HG03064 (cell line): ENCODE measurements around the gene PLIN4.
"Not testable (repeated sequence)": the region's sequence is repeated elsewhere in the genome, so short reads cannot be mapped to it uniquely, and the experiment has no call there.

Experiments used
- ATAC-seq: cut with Tn5 transposase; IDR thresholded peaks from one replicate; pipeline ENCODE4 v1.9.1; 2021; ENCODE audit warnings: low read depth; ENCODE audit not compliant: unreplicated experiment

PLIN4 gene

DNA sequence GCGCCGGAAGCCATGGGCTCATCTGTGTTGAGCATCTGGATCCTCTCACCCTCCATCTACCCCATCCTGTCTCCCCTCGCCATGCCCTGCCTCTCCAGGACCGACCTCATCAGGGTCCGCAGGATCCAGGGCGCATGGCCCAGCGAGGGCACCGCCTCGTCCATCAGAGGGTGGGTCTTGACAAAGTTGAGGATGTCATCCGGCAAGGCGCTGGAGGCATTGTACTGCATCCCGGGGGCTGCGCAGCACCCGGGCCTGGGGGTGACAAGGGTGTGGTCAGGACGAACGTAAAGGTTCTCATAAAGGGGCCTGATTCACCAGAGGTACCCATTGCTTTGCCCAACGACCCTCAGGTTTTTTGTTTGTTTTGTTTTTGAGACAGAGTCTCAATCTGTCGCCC lies 31.7 kb upstream of the PLIN4 start:
- no peak for ATAC-seq

DNA sequence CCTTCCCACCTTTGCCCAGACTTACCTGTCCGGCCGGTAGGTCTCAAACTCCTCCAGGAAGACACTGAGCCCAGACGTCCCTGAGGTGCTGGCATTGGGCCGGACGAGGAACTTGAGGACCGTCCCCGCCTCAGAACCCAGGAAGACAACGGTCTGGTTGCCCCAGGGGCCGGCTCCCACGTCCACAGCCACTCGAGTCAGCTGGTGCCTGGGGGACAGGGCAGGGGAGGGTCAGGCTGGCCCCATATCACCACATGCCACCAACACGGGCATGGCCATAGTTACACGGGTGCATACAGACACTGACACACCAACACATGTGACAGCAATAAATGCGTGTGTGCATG lies 29.9 kb upstream of the PLIN4 start:
- no peak for ATAC-seq

DNA sequence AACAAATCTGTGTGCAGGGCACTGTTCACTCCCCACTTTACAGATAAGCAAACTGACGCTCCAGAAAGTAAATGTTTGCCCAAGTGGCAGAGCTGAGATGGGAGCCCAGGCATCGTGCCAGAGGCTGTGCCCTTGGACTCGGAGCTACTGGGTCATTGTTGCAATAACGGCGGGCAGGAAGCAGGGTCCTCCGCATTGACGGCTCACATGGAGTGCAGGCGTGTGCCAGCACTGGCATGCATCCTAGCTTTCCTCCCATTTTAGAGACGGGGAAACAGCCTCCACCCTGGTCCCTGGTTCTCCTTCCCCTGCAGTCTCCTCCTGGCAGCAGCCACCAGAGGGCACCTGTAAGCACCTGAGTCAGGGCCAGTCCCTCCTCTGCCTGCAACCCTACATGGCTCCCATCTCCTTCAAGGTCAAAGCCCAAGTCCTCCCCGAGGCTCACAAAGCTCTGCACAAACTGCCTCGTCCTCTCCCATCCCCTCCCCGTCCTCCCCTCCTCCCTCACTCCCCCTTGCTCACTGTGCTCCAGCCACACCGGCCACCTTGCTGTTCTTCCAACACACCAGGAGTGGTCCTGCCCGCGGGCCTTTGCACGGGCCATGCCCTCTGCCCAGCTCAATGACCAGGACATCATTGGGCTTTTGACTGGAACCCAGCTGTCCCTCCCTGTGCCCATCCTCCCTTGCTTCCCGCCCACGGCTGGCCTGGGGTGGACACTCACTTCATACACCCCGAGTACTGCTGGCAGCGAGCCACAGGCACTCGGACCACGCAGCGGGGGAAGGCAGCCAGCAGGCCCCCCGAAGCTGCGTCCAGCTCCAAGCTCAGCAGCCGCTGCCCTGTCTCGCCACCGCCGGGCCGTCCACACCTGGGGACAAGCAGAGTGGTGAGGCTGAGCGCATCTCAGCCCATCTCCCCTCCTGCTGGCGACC lies 29.3 kb upstream of the PLIN4 start:
- no peak for ATAC-seq

DNA sequence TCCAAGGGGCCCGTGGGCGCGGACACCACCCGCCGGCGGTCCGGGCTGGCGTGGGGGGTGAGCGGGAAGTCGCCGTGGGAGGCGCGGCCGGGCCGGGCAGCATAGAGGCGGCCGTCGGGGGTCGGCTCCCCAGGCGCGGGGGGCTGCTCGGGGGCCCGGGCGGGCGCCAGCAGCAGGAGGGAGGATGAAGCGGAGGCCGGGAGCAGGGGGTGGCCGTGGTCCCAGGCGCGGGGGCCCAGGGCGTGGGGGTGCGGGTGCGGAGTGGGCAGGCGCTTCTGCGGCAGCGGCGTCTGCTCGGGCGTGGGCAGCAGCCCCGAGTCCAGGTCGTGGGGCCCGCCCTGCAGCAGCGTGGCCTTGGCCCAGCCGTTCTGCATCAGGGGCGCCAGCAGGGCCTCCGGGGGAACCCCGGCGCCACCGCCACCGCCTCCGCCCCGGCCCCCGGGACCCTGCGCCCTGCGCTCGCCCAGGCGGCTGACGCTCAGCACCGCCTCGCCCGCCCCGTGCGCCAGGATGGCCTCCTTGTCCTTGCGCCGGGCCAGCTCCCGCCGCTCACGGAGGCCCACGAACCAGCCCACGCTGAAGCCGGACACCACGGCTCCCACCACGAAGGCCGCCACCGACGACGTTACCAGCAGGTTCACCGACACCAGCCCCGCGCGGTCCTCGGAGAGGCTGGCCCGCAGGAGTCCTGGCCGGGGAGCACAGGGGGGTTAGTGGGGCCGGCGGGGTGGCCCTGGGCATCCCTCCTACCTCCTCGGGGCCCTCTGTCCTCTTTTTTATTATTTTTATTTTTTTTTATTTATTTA lies 25.8 kb upstream of the PLIN4 start:
- no peak for ATAC-seq

DNA sequence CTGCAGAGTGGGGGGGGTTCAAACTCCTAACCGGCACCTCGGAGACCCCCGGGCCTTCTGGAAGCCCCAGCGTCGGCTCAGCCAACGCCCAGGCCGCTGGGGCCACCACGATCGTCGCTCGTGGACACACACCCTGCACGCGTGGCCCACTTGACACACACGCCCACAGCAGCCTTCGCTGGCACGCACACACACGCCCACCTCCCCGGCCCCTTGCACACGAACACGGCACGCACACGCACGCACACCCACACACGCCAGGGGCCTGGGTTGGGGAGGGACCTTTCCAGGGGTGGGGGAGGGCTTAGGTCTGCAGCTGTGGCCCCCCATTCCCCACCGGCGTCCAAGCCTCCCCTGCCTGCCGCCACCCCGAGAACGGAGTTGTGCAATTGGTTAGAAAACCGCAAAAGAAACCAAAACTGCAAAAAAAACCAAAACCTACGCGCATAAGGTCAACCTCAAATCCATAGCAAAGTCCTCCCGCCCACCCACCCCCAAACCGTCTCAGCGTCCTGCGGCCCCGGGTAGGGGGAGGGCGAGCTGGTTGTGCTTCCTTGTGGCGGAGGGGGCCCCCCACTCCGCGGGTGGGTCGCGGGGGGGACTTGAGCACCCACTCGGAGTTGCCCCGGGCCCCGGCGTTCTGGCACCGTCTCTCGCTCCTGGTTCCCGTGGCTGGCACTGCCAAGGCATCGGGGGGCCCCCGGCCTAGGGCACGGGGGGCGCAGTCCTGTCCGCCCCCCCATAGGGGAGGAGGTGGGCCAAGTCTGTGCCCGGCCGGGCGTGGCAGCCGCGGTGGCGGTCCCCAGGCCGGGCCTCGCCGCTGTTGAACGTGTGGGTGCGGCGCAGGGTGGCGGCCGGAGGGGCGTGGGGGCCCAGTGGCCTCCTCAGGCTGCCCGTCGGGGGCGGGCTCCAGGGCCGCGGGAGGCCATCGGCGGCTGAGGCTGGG lies 24.9 kb upstream of the PLIN4 start:
- no peak for ATAC-seq

DNA sequence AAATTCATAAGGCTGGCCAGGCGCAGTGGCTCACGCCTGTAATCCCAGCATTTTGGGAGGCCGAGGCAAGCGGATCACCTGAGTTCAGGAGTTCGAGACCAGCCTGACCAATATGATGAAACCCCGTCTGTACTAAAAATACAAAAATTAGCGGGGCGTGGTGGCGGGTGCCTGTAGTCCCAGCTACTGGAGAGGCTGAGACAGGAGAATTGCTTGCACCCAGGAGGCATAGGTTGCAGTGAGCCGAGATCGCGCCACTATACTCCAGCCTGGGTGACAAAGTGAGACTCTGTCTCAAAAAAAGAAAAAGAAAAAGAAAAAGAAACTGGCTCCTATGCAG lies 23.5 kb upstream of the PLIN4 start:
- ATAC-seq: not testable (repeated sequence)

DNA sequence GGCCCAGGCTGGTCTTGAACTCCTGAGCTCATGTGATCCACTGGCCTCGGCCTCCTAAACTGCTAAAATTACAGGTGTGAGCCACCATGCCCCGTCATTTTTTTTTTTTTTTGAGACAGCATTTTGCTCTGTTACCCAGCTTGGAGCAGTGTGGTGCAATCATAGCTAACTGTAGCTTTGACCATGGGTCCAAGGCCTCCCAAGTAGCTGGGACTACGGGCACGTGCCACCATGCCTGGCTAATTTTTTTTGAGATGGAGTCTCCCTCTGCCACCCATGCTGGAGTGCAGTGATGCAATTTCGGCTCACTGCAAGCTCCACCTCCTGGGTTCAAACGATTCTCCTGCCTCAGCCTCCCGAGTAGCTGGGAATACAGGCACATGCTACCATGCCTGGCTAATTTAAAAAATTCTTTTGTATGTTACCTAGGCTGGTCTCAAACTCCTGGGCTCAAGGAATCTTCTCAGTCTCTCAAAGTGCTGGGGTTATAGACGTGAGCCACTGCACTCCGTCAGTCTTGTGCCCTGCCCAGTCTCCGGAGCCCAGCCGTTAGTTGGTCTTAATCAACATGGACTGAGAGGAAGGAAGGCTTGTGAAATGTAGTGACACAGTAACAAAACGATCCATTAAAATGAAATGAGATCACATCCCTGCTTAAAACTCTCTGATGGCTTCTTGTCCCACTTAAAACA lies 23.0 kb upstream of the PLIN4 start:
- ATAC-seq: no peak

DNA sequence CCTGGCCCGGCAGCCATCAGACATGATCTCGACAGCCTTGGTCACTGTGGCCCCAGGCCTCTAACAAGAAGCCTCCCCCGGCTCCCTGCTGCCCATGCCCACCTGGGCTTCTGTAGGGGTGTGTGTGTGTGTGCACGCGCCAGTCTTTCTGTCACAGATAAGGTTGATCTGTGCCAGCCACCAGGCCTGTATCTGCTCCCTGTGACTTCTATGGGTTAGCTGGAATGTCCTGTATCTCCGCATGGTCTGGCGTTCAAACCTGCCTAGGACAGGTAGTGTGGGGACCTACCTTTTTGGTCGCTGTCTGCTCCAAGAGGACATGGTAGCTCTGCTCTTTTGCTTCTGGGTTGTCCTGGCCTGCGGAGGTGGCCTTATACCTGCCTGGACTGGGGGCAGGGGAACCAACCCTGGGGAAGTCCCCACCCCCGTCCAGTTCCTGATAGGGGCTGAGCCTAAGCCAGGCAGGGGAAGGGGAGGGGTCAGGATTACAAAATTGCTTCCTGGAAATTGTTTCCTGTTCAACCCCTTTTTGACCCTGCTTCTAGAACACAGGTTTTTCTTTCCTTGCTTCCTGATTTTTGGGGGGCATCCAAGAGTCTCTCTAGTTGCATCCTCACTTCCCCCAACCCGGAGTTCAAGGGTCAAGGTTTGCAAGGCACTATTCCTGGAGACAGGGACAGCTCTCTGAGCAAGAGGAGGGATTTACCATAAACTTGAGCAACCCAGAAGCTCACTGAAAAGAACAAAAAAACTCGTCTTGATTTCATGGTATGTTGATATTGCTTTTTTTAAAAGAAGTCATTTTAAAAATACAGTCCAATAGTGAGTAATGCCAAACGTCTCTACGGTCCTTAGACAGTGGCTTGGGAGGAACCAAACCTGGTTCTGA lies 21.7 kb upstream of the PLIN4 start, which contains the start of gene LRG1:
TSS of gene LRG1 (minus strand) at position 344 of the 889 bp plus-strand sequence. CDS start at position 321, 23 bp downstream.
- ATAC-seq: no peak

DNA sequence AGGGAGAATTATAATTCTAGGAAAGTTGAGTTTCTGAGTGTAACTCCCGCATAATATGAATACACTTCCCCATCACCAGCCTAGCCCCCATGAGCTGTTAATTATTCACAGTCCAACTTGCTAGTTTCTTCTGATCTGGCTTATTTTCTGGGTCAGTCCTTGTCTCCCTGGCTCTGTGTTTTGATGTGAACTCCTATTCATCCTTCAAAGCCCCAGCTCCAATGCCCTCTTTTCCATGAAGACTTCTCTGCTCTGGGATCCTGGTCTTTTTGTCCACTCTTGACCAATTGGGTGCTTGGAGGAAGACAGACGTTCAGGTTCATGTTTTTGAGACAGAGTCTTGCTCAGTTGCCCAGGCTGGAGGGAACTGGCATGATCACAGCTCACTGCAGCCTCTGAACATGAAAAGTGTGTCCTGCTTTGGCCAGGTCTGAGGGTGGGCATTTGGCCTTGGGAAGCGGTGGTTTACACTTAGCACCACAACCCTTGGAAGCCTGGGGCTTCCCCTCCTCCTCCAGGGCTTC lies 20.9 kb upstream of the PLIN4 start:
- no peak for ATAC-seq

DNA sequence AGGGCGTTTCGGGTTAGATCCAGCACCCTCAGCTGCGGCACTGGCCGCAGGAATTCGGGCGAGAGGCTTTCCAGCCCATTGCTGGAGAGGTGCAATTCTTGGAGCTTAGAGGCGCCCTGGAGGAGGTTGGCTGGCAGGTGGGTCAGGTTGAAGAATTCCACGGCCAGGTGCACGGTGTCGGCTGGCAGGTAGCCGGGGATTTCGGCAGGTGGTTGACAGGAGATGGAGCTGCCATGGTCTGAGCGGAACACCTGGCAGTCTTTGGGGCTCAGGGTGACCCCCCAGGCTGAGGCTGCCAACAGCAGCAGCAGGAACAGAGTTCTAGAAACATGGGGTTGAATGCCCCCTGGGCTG lies 20.3 kb upstream of the PLIN4 start:
- no peak for ATAC-seq

DNA sequence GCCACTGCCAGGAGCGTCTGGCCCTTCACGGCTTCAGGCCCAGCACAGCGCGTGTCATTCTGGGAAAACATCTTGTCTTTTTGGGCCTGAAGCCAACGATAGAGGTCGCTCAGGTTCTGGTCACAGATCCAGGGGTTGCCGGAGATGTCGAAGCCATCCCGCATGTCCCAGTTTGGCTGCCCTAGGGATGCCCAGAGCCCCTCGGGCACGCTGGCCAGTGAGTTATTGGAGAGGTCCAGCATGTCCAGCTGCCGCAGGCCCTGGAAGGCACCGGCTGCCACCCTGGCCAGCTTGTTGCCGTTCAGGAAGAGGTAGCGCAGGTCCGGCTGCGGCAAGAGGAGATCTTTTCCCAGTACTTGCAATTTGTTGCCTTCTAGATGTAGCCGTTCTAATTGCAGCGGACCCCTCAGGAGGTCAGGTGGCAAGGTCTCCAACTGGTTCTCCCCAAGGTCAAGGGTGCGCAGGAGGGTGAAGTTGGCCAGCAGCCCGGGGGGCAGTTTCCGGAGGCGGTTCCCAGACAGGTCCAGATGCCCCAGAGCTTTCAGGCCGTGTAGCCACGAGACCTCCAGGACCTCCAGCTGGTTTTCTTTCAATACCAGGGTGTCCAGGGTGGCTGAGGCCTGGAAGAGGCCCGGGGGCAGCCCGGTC lies 19.8 kb upstream of the PLIN4 start:
- no peak for ATAC-seq

DNA sequence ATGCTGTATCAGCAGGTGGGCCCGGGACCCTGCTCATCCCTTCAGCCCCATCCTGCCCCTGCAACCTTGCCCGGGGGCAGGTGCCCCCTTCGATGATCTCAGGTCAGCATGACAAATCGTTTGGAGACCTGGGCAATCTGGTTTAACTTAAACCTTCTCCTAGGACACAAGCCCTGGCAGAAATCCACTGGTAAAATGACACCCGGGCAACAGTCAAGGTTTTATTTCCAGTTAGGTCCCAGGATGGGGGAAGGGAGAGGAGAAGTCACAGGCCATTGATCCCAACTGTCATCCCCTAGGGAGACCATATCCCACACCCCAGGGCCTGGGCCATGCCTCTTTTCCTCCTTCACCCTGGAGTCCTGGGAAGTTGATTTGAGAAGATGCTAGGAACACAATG lies 18.5 kb upstream of the PLIN4 start:
- no peak for ATAC-seq

DNA sequence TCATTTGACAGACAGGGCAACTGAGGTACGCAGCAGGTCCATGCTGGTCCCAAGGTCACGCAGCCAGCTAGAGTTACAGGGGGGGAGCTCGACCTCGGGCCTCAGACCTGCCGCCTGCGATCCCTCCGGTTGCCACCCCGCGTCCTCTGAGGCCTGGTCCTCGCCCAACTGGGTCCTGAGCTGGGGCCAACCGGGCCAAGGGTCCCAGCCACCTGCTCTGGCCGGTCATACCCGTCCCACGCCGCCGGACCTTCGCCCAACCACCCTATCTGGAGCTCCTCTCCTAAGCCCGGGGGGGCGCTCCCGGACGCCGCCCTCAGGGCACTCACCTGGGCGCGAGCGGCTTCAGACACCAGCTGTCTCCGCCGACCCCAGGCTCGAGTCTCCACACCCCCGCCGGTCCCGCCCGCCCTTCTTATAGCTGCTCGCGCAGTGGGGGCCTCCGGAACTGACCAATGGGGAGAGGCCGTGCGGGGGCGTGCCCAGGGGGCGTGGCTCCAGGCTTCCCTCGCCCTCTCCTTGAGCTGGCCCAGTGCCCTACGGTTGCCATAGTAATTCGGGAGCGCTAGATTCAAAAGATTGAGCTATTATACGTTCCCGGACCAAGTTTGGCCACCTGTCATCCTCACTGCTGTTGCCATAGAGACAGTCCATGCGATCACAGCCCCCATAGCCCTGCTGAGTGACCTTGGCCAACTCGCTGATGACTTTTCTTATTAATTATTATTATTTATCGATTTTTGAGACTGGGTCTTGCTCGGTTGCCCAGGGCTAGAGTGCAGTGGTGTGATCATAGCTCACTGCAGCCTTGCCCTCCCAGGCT lies 16.8 kb upstream of the PLIN4 start, which contains the start of gene PLIN5:
TSS of gene PLIN5 (minus strand) at position 389 of the 823 bp plus-strand sequence. CDS start 1,150 bp downstream, outside the sequence.
- ATAC-seq: no peak

DNA sequence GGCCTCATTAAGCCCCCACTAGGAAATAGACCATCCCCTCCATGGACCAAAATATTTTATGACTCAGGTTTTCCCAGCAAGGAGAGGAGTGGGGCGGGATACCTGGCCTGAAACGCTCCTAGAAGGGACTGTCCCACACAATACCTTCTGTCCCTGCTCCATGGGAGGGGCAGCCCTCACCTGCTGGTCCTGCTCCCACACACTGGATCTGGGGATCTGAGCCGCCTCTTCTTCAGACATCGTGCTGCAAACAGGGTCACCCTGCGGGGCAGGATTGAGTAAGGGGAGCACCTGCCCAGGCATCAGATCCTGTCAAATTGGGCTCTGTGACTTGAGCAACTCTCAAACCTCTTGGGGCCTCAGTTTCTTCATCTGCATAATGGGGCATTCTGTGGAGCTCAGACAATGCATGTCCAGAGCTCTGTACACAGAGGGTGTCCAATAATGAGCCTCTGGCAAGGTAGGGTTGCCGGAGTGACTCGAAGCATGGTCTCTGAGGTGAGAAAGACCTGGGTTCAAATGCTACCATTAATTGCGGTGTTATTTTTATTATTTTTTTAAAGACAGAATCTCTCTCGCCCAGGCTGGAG lies 15.6 kb upstream of the PLIN4 start:
- ATAC-seq: no peak

DNA sequence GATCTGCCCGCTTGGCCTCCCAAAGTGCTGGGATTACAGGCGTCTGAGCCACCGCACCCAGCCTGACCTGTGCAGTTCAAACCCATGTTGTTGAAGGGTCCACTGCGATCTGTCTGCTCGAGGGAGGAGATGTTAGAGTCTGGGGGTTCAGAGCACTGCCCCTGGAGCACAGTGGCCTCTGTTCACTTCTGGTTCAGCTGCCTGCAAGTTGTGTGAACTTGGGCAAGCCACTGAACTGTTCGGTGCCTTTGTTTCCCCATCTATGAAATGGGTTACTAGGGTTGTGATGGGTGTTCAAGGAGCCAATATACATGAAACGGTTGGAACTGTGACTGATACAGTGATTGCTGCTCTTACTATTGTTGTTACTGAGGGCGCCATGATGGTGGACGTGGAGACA lies 15.0 kb upstream of the PLIN4 start:
- ATAC-seq: no peak

DNA sequence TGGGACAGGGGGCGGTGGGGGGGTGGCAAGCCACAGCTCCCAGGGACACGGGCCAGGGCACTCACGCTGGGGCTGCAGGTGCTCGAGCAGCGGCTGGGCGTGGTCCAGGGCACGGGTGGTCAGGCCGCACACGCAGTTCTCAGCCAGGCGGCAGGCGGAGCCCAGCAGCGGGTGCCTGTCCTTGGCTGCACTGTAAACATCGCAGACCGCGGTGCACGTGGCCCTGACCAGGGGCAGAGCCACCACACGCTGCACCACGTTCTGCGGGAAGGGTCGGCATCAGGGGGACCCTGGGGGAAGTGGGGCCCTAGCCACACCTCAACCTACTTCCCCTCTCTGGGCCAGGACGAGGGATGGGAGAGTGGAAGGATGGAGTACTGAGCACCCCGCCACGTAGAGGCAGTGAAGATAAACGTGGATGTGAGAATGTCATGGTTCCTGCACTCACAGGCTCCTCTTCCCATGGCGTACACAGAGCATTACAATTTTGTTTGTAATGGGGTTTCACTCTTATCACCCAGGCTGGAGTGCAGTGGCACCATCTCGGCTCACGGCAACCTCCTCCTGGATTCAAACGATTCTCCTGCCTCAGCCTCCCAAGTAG lies 13.4 kb upstream of the PLIN4 start:
- ATAC-seq: no peak
